H4 (cell line): ENCODE measurements around the gene LHFPL3. TPM values are rescaled to one million over a fixed set of nuclear protein-coding genes. Genes with fewer than 3 reads are reported as not detected.
"Not testable (repeated sequence)": the region's sequence is repeated elsewhere in the genome, so short reads cannot be mapped to it uniquely, and the experiment has no call there.

Source experiments
- DNase-seq: peaks from one replicate; pipeline ENCODE4 v3.0.0-alpha.2; 2015; ENCODE audit warnings: low spot score
- total RNA-seq: library from RNA; depleted of rRNA; stranded (reverse); fragments of >200 nt; shearing (Covaris generic); gene quantifications from 2 replicates; pipeline ENCODE4 v1.2.3, GENCODE V29; 2014

Gene LHFPL3
- total RNA-seq, 1 experiment from 2014 or later = 0.43 TPM

GRCh38 chr7:104695563-104695962 lies 367.2 kb downstream of the LHFPL3 start:
- no peak for DNase-seq

- no peak for DNase-seq
Measured at GRCh38 chr7:104700336-104700735, 371.9 kb downstream of the LHFPL3 start.

- not testable (repeated sequence) for DNase-seq
Measured at GRCh38 chr7:104721027-104721426, 392.6 kb downstream of the LHFPL3 start.

- DNase-seq = no peak
Measured at GRCh38 chr7:104723001-104723400, 394.6 kb downstream of the LHFPL3 start.

- no peak for DNase-seq
Measured at GRCh38 chr7:104758504-104758903, 430.1 kb downstream of the LHFPL3 start.

GRCh38 chr7:104761892-104762291 lies 433.5 kb downstream of the LHFPL3 start:
- no peak for DNase-seq

GRCh38 chr7:104767113-104767512 lies 438.7 kb downstream of the LHFPL3 start:
- no peak for DNase-seq

GRCh38 chr7:104767826-104768536 lies 439.6 kb downstream of the LHFPL3 start:
- no peak for DNase-seq

- no peak for DNase-seq
Measured at GRCh38 chr7:104772405-104773345, 444.3 kb downstream of the LHFPL3 start.

- DNase-seq = no peak
Measured at GRCh38 chr7:104773796-104774195, 445.4 kb downstream of the LHFPL3 start.

- no peak for DNase-seq
Measured at GRCh38 chr7:104775531-104775930, 447.1 kb downstream of the LHFPL3 start.

- no peak for DNase-seq
Measured at GRCh38 chr7:104777301-104777800, 448.9 kb downstream of the LHFPL3 start.

GRCh38 chr7:104779888-104780287 lies 451.5 kb downstream of the LHFPL3 start:
- DNase-seq = no peak

GRCh38 chr7:104784686-104785085 lies 456.3 kb downstream of the LHFPL3 start:
- DNase-seq = no peak

GRCh38 chr7:104789780-104790179 lies 461.4 kb downstream of the LHFPL3 start:
- no peak for DNase-seq

GRCh38 chr7:104790440-104790839 lies 462.0 kb downstream of the LHFPL3 start:
- no peak for DNase-seq

GRCh38 chr7:104791080-104791479 lies 462.7 kb downstream of the LHFPL3 start:
- no peak for DNase-seq

GRCh38 chr7:104793066-104793465 lies 464.7 kb downstream of the LHFPL3 start:
- DNase-seq = no peak

GRCh38 chr7:104794154-104794553 lies 465.8 kb downstream of the LHFPL3 start:
- DNase-seq = no peak

GRCh38 chr7:104794589-104794988 lies 466.2 kb downstream of the LHFPL3 start:
- no peak for DNase-seq

GRCh38 chr7:104795086-104795485 lies 466.7 kb downstream of the LHFPL3 start:
- DNase-seq = no peak

GRCh38 chr7:104795616-104796398 lies 467.4 kb downstream of the LHFPL3 start:
- DNase-seq = no peak
